ENCODE results near the gene MATN1. TPM values are rescaled to one million over a fixed set of nuclear protein-coding genes. Genes with fewer than 3 reads are reported as not detected.
"Not testable (repeated sequence)": the region's sequence is repeated elsewhere in the genome, so short reads cannot be mapped to it uniquely, and the experiment has no call there.

MATN1 gene
- total RNA-seq, 2 donors from 2014 or later, result 0.31 to 1.1 TPM

DNA sequence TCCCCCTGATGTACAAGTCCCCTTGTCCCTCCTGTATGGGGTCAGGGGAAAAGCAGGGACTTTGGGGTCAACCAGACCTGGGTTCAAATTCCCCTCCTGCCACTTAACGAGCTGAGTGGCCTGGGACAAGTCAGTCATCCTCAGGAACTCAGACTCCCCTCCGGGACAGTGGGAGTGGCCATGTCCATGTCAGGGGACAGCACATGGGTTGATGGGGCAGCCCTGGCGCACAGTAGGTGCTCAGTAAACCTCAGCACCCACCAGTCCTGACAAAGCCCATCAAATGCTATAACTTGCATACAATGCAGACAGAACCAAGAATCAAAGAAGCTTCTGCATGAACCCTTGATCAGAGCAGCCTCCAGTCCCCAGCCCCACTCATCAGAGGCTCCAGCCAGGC lies 30.0 kb downstream of the MATN1 start:
- no peaks in the 10 kb centered on the region for H3K36me3 Mint-ChIP-seq
- ATAC-seq (no peak), DNase-seq (ENCODE audit: low spot score) (no peak)
- H3K27ac Mint-ChIP-seq, result no peak overlapping the region
- H3K27me3 Mint-ChIP-seq, result peaks cover 0 to 12% of the 10 kb centered on the region in 2 donors
- no peak overlapping the region for H3K4me3 Mint-ChIP-seq
- H3K9me3 Mint-ChIP-seq, result no peaks in the 10 kb centered on the region
- H3K4me1 Mint-ChIP-seq (ENCODE audit: low read depth in 2 of 2), result no peaks in the 10 kb centered on the region

DNA sequence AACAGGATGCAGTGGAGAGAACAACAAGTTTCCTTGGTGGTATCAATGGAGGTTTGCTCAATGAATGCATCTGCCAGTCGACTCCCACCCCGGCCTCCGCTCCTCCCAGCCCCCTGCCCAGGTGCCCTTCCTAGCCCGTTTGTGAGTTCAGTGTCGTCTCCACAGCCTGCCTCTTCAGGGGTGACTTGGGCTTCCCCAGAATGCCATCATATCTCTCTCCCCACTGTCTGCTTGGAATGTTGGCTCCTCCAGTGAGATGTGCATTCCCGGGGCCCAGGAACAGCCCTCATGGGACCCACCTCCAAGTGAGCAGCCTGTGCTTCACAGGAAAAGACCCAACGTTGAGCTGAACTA lies 30.5 kb downstream of the MATN1 start:
- DNase-seq (ENCODE audit: low spot score) (no peak), ATAC-seq (no peak)
- peaks cover 0 to 12% of the 10 kb centered on the region in 2 donors for H3K27me3 Mint-ChIP-seq
- H3K9me3 Mint-ChIP-seq, result no peaks in the 10 kb centered on the region
- H3K4me1 Mint-ChIP-seq (ENCODE audit: low read depth in 2 of 2), result no peaks in the 10 kb centered on the region
- H3K27ac Mint-ChIP-seq, result no peak overlapping the region
- H3K4me3 Mint-ChIP-seq, result no peak overlapping the region
- no peaks in the 10 kb centered on the region for H3K36me3 Mint-ChIP-seq

DNA sequence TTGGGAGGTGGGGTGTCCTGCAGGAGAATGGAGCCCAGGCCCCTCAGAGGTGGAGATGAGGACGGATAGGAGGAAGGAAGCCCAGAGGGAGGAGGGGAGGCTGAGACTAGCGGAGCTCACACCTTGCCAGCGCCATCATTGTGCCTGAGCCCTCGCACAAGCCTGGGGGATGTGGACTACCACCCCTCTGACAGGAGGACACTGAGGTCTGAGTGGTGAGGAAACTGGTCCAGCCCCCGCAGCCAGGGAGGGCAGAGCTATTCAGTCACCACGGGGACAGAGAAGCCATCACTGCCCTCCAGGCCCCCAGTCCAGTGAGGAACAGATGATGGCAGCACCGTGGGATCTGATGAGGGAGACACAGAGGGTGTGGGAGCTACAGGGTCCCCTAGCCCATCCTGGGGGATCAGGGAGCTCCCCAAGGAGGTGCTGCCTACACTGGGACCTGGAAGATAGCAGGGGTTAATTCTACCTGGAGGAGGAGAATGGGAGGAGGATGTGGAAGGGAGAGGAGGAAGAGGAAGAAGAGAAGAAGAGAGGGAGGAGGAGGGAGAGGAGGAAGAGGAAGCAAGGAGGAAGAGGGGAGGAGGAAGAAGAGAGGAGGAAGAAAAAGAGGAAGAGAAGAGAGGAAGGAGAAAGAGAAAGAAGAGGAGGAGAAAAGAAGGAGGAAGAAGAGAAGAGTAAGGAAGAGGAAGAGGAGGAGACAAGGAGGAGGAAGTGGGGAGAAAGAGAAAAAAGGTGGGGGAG lies 31.0 kb downstream of the MATN1 start:
- no peak overlapping the region for H3K4me3 Mint-ChIP-seq
- H3K27me3 Mint-ChIP-seq, result peaks cover 4 to 14% of the 10 kb centered on the region in 2 donors
- H3K4me1 Mint-ChIP-seq (ENCODE audit: low read depth in 2 of 2), result no peaks in the 10 kb centered on the region
- H3K9me3 Mint-ChIP-seq, result no peaks in the 10 kb centered on the region
- H3K36me3 Mint-ChIP-seq, result no peaks in the 10 kb centered on the region
- ATAC-seq (no peak), DNase-seq (ENCODE audit: low spot score) (no peak)
- H3K27ac Mint-ChIP-seq, result no peak overlapping the region

DNA sequence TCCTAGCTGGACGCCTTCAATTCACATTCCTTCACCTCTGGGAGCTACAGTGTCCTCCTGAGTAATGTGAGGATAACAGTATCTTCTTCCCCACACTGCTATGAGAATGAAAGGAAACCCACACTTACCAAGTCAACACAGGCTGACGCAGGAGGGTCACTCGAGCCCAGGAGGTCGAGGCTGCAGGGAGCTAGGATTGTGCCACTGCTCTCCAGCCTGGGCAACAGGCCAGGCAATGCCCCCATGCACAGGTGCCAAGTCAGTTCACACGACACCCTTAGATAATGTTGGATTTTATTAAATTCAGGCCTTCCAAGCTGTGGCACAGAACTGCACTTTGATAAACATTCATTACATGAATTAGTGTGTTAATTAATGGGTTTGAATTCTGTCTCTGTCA lies 31.9 kb downstream of the MATN1 start:
- no peak for DNase-seq (ENCODE audit: low spot score)
- Mint-ChIP-seq H3K27me3 (peaks cover 10 to 20% of the 10 kb centered on the region in 2 donors), H3K9me3 (no peaks in the 10 kb centered on the region), H3K36me3 (no peaks in the 10 kb centered on the region), H3K27ac (no peak overlapping the region), H3K4me1 (ENCODE audit: low read depth in 2 of 2) (no peaks in the 10 kb centered on the region), H3K4me3 (no peak overlapping the region)
- no peak for ATAC-seq

DNA sequence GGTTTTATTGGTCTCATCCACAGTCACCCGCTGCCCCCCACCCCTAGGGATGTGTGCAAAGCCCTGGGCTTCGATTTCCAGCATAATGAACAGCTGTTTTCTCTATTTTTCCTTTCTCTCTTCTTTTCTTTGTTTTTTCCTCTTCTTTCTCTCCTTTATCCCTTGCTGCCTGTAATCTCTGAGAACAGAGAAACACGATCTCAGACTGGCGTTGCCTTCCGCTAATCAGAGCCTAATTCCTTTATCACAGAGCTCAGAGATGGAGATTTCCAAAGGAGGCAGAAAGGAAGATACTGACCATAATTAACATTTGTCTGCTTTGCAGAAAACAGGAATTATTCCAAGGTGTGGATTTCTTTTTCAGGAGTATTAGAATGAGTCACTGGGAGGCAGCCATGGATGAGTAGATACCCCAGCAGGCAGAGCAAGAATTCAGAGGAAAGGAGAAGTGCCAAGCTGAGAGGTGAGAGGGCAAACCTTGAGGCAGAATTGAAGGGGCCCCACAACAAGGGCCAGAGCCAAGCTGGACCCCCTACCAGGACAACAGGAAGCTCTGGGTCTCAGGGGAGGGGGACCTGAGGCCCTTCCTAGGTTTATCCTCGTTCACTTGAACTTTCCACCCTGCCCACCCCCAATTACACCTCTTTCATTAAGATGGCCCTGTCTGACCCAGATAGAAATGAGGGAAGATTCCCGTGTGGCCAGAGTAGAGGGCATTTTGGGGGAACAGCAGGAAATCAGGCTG lies 33.3 kb downstream of the MATN1 start:
- Mint-ChIP-seq H3K27ac (no peak overlapping the region), H3K4me1 (ENCODE audit: low read depth in 2 of 2) (no peaks in the 10 kb centered on the region), H3K27me3 (peaks cover 10 to 18% of the 10 kb centered on the region in 2 donors), H3K36me3 (no peaks in the 10 kb centered on the region), H3K4me3 (no peak overlapping the region), H3K9me3 (no peaks in the 10 kb centered on the region)
- no peak for ATAC-seq
- DNase-seq (ENCODE audit: low spot score), result no peak

DNA sequence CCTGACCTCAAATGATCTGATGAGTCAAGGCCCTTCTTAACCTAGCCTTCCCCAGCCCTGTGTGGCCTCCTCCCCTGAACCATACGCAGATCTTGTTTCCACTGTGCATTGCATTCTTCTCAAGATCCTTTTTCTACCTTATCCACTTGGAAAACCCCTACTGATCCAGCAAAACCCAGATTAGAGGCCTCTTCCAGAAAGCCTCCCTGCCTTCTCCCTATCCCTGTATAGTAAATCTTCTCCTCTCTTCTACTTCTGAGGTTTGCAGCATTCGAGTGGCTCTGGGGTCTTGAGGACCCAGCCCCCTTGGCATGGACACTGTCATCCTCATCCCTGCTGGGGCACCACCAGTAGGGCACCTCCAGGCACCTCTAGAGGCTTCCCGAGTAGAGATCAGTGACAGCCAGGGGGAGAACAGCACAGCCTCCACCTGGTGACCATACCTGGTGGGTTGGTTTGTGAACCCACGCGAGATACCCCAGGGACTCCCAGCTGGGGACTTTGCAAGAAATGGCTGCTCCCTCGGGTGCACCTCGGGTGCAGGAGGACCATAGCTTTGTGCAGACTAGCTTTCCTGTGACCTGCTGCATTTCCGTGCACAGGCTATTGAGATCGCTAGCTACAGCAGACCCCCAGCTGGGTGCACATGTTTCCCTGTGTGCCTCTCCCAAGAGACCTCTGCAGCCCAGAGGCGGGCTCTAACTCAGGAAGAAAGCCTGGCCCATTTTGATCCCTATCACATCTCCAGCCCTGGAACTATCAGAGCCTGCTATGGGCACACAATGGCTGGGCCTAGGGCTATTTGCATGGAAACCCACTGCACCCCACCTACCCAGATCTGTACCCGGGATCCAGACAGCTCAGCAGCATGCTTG lies 34.2 kb downstream of the MATN1 start:
- Mint-ChIP-seq H3K9me3 (no peaks in the 10 kb centered on the region), H3K4me3 (no peak overlapping the region), H3K27ac (no peak overlapping the region), H3K4me1 (ENCODE audit: low read depth in 2 of 2) (peaks cover 0 to 4% of the 10 kb centered on the region in 2 donors), H3K27me3 (peaks cover 16 to 23% of the 10 kb centered on the region in 2 donors), H3K36me3 (no peaks in the 10 kb centered on the region)
- ATAC-seq (no peak), DNase-seq (ENCODE audit: low spot score) (no peak)

DNA sequence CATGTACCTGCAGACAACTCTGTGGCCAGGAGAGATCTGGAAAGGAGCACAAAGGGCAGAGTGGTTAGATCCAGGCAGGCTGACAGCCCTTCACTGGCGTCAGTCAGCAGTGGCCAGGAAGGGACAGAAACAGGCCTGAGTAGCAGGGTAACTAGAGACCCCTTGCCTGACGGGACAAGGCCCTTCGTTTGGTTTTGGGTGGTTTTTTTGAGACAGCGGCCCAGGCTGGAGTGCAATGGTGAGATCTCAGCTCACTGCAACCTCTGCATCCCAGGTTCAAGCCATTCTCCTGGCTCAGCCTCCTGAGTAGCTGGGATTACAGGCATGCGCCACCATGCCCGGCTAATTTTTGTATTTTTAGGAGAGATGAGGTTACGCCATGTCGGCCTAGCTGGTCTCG lies 34.9 kb downstream of the MATN1 start:
- not testable (repeated sequence) for H3K4me1 Mint-ChIP-seq (ENCODE audit: low read depth in 2 of 2); H3K36me3 Mint-ChIP-seq; H3K9me3 Mint-ChIP-seq; H3K27ac Mint-ChIP-seq; DNase-seq (ENCODE audit: low spot score); ATAC-seq; H3K4me3 Mint-ChIP-seq
- peaks cover 23 to 28% of the 10 kb centered on the region in 2 donors for H3K27me3 Mint-ChIP-seq

DNA sequence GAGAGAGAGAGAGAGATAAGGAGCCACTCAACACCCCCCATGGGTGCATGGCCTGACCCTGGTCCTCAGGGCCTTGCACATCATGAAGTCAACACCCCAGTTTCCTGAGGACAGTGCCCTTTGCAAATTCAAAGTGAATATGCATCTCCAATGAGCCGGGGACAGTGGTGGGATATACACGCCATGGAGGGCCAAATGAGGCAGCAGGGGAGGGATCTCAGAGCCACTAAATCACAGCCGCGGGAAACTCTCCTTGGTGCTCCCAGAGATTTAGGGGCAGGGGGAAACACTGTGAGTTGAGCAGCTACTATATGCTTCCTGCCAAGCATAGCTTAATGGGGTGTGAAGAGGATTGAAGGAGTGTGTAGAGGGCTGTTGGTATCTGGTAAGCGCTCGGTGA lies 35.5 kb downstream of the MATN1 start:
- DNase-seq (ENCODE audit: low spot score) (no peak), ATAC-seq (no peak)
- H3K4me1 Mint-ChIP-seq (ENCODE audit: low read depth in 2 of 2), result peaks cover 0 to 5% of the 10 kb centered on the region in 2 donors
- no peaks in the 10 kb centered on the region for H3K36me3 Mint-ChIP-seq
- peaks cover 26 to 30% of the 10 kb centered on the region in 2 donors for H3K27me3 Mint-ChIP-seq
- no peaks in the 10 kb centered on the region for H3K9me3 Mint-ChIP-seq
- no peak overlapping the region for H3K27ac Mint-ChIP-seq
- no peak overlapping the region for H3K4me3 Mint-ChIP-seq

DNA sequence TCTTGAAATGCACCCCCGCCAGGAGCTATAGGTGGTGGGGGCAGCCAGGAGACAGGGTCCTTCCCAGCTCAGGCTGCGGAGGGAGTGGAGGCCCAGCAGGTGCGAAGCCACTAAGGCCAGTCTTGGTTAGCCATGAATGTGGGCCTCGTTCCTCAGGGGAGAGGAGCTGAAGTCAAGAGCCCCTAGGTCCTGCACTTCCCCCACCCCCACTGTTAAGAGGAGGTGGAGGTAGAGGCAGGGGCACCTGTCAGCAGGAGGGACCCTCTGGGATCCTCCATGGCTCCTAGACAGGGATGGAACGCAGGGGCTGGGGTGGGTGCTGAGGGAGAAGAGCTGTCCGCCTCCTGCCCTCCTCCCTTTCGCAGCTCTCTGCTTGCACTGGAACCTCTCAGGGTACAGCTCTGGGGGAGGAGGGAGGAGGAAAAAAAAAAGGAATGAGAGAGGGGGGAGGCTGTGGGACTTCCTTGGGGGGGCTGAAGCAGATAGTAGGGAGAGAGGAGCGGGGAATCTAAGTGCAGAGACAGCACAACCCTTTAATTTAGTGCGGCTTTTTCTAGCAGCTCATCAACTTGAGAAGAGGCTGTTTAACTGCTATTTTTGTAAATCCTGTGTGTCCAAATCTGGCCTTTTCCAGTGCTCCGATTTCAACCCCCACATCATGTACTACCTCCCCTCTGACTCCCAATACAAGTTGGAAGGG lies 37.0 kb downstream of the MATN1 start:
- peaks cover 31 to 39% of the 10 kb centered on the region in 2 donors for H3K27me3 Mint-ChIP-seq
- H3K4me3 Mint-ChIP-seq, result no peak overlapping the region
- H3K4me1 Mint-ChIP-seq (ENCODE audit: low read depth in 2 of 2), result peaks cover 0 to 5% of the 10 kb centered on the region in 2 donors

DNA sequence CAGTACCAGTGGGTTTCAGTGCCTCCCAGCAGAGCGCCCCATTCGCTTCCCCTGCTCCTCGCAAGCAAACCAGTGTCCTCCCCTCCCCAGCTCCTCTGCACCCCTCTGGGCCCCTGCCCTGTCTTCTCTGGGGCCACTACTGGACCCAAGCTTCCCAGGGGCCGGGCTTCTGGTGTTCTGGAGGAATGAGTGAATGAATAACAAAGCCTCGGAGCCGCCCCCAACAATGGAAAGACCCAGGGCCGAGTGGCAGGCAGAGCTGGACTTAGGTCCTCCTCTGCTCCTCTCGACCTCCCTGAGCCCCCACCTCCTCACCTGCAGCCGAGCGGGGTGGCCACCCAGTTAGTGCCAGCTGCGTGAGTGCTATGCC lies 37.6 kb downstream of the MATN1 start:
- no peak for DNase-seq (ENCODE audit: low spot score)
- H3K27me3 Mint-ChIP-seq, result peaks cover 36 to 39% of the 10 kb centered on the region in 2 donors

More for the DNA sequence above, 37.0 kb downstream of the MATN1 start:
- no peak for ATAC-seq
- DNase-seq (ENCODE audit: low spot score), result no peak
- Mint-ChIP-seq H3K9me3 (no peaks in the 10 kb centered on the region), H3K36me3 (no peaks in the 10 kb centered on the region), H3K27ac (no peak overlapping the region)

DNA sequence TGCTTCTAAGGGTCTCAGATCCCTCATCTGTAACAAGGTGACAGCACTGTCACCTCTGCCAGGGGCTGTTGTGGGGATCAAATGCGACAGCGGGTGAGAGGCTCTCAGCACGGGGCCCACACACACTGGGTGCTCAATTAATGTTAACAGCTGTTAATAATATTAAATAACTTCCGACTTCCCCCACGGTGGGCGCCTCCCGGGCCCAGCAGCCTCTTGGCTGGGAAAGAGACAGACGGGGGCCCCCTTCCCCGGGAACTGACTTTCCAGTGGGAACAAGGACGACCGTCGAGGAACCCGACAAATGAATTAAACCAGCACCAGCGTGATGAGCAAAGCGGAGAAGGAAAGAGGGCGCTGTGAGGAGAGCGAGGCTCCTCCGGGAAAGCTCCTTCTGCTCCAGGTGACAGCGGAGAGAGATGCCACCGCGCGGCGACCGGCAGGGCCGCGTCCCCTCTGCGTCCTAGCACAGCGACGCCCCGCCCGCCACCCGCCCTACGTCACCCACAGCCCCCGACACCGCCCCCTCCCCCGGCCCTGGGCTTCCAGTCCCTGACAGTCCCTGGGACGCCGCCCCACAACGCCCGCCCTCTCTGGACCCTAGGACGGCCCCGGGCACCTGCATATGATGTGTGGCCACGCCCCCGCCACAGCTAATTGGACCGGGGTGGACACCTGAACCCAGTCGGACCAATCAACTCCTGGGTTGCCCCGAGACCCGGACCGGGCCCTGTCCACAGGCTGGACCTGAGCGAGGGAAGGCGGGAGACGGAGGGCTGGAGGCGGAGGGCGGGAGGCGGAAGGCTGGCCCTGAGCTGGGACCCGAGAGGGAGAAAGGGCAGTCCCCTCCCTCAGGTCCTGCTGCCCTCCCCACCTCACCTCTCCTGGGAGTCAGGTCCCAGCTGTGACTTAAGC lies 38.2 kb downstream of the MATN1 start:
- no peak overlapping the region for H3K4me3 Mint-ChIP-seq
- H3K27ac Mint-ChIP-seq, result no peak overlapping the region
- no peaks in the 10 kb centered on the region for H3K36me3 Mint-ChIP-seq
- DNase-seq (ENCODE audit: low spot score) (no peak), ATAC-seq (peak; percentile 66 to 75)
- H3K27me3 Mint-ChIP-seq, result peaks cover 36 to 41% of the 10 kb centered on the region in 2 donors
- H3K9me3 Mint-ChIP-seq, result no peaks in the 10 kb centered on the region
- H3K4me1 Mint-ChIP-seq (ENCODE audit: low read depth in 2 of 2), result peaks cover 0 to 5% of the 10 kb centered on the region in 2 donors

More for the DNA sequence above, 37.6 kb downstream of the MATN1 start:
- H3K27ac Mint-ChIP-seq, result no peak overlapping the region
- ATAC-seq, result no peak
- H3K4me1 Mint-ChIP-seq (ENCODE audit: low read depth in 2 of 2), result peaks cover 0 to 5% of the 10 kb centered on the region in 2 donors
- no peaks in the 10 kb centered on the region for H3K36me3 Mint-ChIP-seq
- no peaks in the 10 kb centered on the region for H3K9me3 Mint-ChIP-seq
- no peak overlapping the region for H3K4me3 Mint-ChIP-seq

DNA sequence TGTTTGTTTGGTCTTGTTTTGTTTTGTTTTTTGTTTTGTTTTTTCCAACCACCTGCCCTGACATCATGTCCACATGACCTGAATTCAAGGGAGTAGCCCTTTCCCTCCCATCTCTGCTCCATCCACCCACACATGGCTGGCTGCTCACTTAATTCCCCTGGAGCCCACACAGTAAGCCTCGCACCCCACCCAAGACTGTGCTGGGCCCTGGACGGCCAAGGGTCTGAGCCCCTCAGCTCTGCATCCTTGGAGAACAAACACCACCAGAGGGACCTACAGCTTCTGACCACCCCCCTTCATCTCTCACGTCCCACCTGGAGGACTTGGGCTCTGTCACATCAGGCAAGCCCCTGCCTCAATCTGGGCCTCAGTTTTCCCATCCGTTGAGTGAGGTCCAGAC lies 39.1 kb downstream of the MATN1 start:
- peaks cover 36 to 37% of the 10 kb centered on the region in 2 donors for H3K27me3 Mint-ChIP-seq
- peaks cover 0 to 5% of the 10 kb centered on the region in 2 donors for H3K4me1 Mint-ChIP-seq (ENCODE audit: low read depth in 2 of 2)
- DNase-seq (ENCODE audit: low spot score) (no peak), ATAC-seq (no peak)
- H3K36me3 Mint-ChIP-seq, result no peaks in the 10 kb centered on the region
- no peaks in the 10 kb centered on the region for H3K9me3 Mint-ChIP-seq
- H3K27ac Mint-ChIP-seq, result no peak overlapping the region
- no peak overlapping the region for H3K4me3 Mint-ChIP-seq

Measured in natural killer cell treated with Interleukin-12 subunit alpha and Interleukin-12 subunit beta and Interleukin-15 and Interleukin-18, amount 100 ng/mL, for 72 hours (primary cell).